ENCODE results near the gene PTGS1.
A peak's percentile ranks its signal among the peaks of the same experiment; 100 is the strongest.

PTGS1 gene

GRCh38 chr9:122377241-122378164, 6.7 kb downstream of the PTGS1 start:
- TF ChIP-seq EZH2 (optimal IDR thresholded peaks at IDR 0.05; ENCODE audit: low read depth, low read length) (no peak), EZH2phosphoT487 (IDR thresholded peaks at IDR 0.05; ENCODE audit: low read length) (no peak), CTCF (IDR thresholded peaks at IDR 0.05; ENCODE audit: low read length) (no peak)
- Histone ChIP-seq H2AFZ (ENCODE audit: low read length) (no peak overlapping the region), H3K4me2 (ENCODE audit: low read depth, low read length) (no peak overlapping the region), H3K36me3 (replicated peaks; ENCODE audit: insufficient read depth, low read length) (no peaks in the 10 kb centered on the region), H3K79me2 (ENCODE audit: low read length) (no peaks in the 10 kb centered on the region), H4K20me1 (ENCODE audit: insufficient read depth, low read length) (no peaks in the 10 kb centered on the region), H3K9me3 (replicated peaks; ENCODE audit: insufficient read depth, low read length) (no peaks in the 10 kb centered on the region), H3K27ac (ENCODE audit: low read length) (no peak overlapping the region), H3F3A (ENCODE audit: insufficient read depth, low read length) (no peaks in the 10 kb centered on the region), H3K4me3 (ENCODE audit: low read length) (no peak overlapping the region), H3K27me3 (replicated peaks; ENCODE audit: insufficient read depth, low read length) (no peaks in the 10 kb centered on the region), H3K9ac (ENCODE audit: low read length) (no peak overlapping the region), H3K4me1 (ENCODE audit: low read length) (no peaks in the 10 kb centered on the region), H3K9me2 (replicated peaks; ENCODE audit: insufficient read depth, low read length) (no peaks in the 10 kb centered on the region)
- no peak for DNase-seq

GRCh38 chr9:122378236-122378635, 7.4 kb downstream of the PTGS1 start:
- no peak for TF ChIP-seq EZH2 (optimal IDR thresholded peaks at IDR 0.05; ENCODE audit: low read depth, low read length)
- TF ChIP-seq EZH2phosphoT487 (IDR thresholded peaks at IDR 0.05; ENCODE audit: low read length), result no peak
- TF ChIP-seq CTCF (IDR thresholded peaks at IDR 0.05; ENCODE audit: low read length), result no peak
- Histone ChIP-seq H3K4me3 (ENCODE audit: low read length) (no peak overlapping the region), H3K9ac (ENCODE audit: low read length) (no peak overlapping the region), H3K4me2 (ENCODE audit: low read depth, low read length) (no peak overlapping the region), H4K20me1 (ENCODE audit: insufficient read depth, low read length) (no peaks in the 10 kb centered on the region), H3K9me3 (replicated peaks; ENCODE audit: insufficient read depth, low read length) (no peaks in the 10 kb centered on the region), H3K36me3 (replicated peaks; ENCODE audit: insufficient read depth, low read length) (no peaks in the 10 kb centered on the region), H3K9me2 (replicated peaks; ENCODE audit: insufficient read depth, low read length) (no peaks in the 10 kb centered on the region), H3K79me2 (ENCODE audit: low read length) (no peaks in the 10 kb centered on the region), H3F3A (ENCODE audit: insufficient read depth, low read length) (no peaks in the 10 kb centered on the region), H3K4me1 (ENCODE audit: low read length) (no peaks in the 10 kb centered on the region), H3K27ac (ENCODE audit: low read length) (no peak overlapping the region), H3K27me3 (replicated peaks; ENCODE audit: insufficient read depth, low read length) (no peaks in the 10 kb centered on the region), H2AFZ (ENCODE audit: low read length) (no peak overlapping the region)
- no peak for DNase-seq

- Histone ChIP-seq H3F3A (ENCODE audit: insufficient read depth, low read length) (no peaks in the 10 kb centered on the region), H3K4me2 (ENCODE audit: low read depth, low read length) (no peak overlapping the region), H3K9me2 (replicated peaks; ENCODE audit: insufficient read depth, low read length) (no peaks in the 10 kb centered on the region), H3K4me3 (ENCODE audit: low read length) (no peak overlapping the region), H3K79me2 (ENCODE audit: low read length) (no peaks in the 10 kb centered on the region), H3K4me1 (ENCODE audit: low read length) (no peaks in the 10 kb centered on the region), H3K36me3 (replicated peaks; ENCODE audit: insufficient read depth, low read length) (no peaks in the 10 kb centered on the region), H4K20me1 (ENCODE audit: insufficient read depth, low read length) (no peaks in the 10 kb centered on the region), H3K9ac (ENCODE audit: low read length) (no peak overlapping the region), H3K27me3 (replicated peaks; ENCODE audit: insufficient read depth, low read length) (no peaks in the 10 kb centered on the region), H2AFZ (ENCODE audit: low read length) (no peak overlapping the region), H3K27ac (ENCODE audit: low read length) (no peak overlapping the region), H3K9me3 (replicated peaks; ENCODE audit: insufficient read depth, low read length) (no peaks in the 10 kb centered on the region)
- TF ChIP-seq CTCF (IDR thresholded peaks at IDR 0.05; ENCODE audit: low read length), result peak; percentile 41
- TF ChIP-seq EZH2 (optimal IDR thresholded peaks at IDR 0.05; ENCODE audit: low read depth, low read length), result no peak
- TF ChIP-seq EZH2phosphoT487 (IDR thresholded peaks at IDR 0.05; ENCODE audit: low read length), result no peak
- peak; percentile 11 for DNase-seq
Measured at GRCh38 chr9:122379340-122379739, 8.5 kb downstream of the PTGS1 start.

Measured in MM.1S (cell line).